Endodermal cell (in vitro differentiated cells): Measurements from ENCODE around the gene IGSF9B. TPM values are rescaled to one million over a fixed set of nuclear protein-coding genes. Genes with fewer than 3 reads are reported as not detected.
A peak's percentile ranks its signal among the peaks of the same experiment; 100 is the strongest.

Experiments used
- DNase-seq: peaks from one replicate; pipeline ENCODE4 v3.0.0-alpha.2; 2017
- H3K27ac ChIP-seq: 2 replicates; pipeline ENCODE4 v1.5.1; 2013; ENCODE audit warnings: mild to moderate bottlenecking, low read depth, low read length, moderate library complexity
- H3K27me3 ChIP-seq: 2 replicates; pipeline ENCODE4 v1.6.1; 2013; ENCODE audit warnings: mild to moderate bottlenecking, low read length, moderate library complexity; ENCODE audit not compliant: insufficient read depth, control insufficient read depth, poor library complexity, severe bottlenecking
- H3K36me3 ChIP-seq: 2 replicates; pipeline ENCODE4 v1.7.0; 2013; ENCODE audit warnings: mild to moderate bottlenecking, low read length, moderate library complexity; ENCODE audit not compliant: control insufficient read depth, insufficient read depth
- H3K4me1 ChIP-seq: one replicate; pipeline ENCODE4 v1.7.0; 2013; ENCODE audit warnings: low read length; ENCODE audit not compliant: control insufficient read depth, insufficient read depth
- H3K4me3 ChIP-seq: 2 replicates; pipeline ENCODE4 v1.5.1; 2013; ENCODE audit warnings: mild to moderate bottlenecking, low read length, moderate library complexity
- H3K9ac ChIP-seq: 2 replicates; pipeline ENCODE4 v1.6.1; 2013; ENCODE audit warnings: mild to moderate bottlenecking, low read length, moderate library complexity; ENCODE audit not compliant: poor library complexity, severe bottlenecking; ENCODE audit errors: extremely low read depth
- H3K9me3 ChIP-seq: 2 replicates; pipeline ENCODE4 v1.6.1; 2013; ENCODE audit warnings: mild to moderate bottlenecking, low read length, moderate library complexity; ENCODE audit not compliant: control insufficient read depth
- H3K27ac Mint-ChIP-seq: 2 replicates; pipeline ENCODE4 v1.8.0; 2020; ENCODE audit warnings: mixed read lengths
- H3K27me3 Mint-ChIP-seq: 2 replicates; pipeline ENCODE4 v1.8.0; 2021; ENCODE audit warnings: mild to moderate bottlenecking, mixed read lengths; ENCODE audit not compliant: insufficient read depth
- H3K36me3 Mint-ChIP-seq: 2 replicates; pipeline ENCODE4 v1.8.0; 2020; ENCODE audit warnings: low read depth, mixed read lengths
- H3K4me1 Mint-ChIP-seq: 2 replicates; pipeline ENCODE4 v1.8.0; 2020; ENCODE audit warnings: mixed read lengths
- H3K4me3 Mint-ChIP-seq: 2 replicates; pipeline ENCODE4 v1.8.0; 2020; ENCODE audit warnings: mild to moderate bottlenecking, moderate library complexity, mixed read lengths
- H3K9me3 Mint-ChIP-seq: 2 replicates; pipeline ENCODE4 v1.8.0; 2020; ENCODE audit warnings: mild to moderate bottlenecking, mixed read lengths
- WGBS, 2 experiments: methylation state at CpG; one replicate each; pipeline versions ENCODE4 v1.1.5 to v1.1.7; 2013; ENCODE audit warnings: missing lambda C conversion rate in 2 of 2, mixed read lengths in 1 of 2; ENCODE audit not compliant: insufficient coverage in 1 of 2, insufficient read length in 1 of 2; 5-methylcytosine and 5-hydroxymethylcytosine counted together
- total RNA-seq, 2 donors: library from RNA; stranded (reverse); fragmentation: NEBNext Ultra II Directional in 1 of 2; extraction: Animal tissue kit (Norgen Biotek cat#: 25700) in 1 of 2; gene quantifications; 2 replicates in 1 of 2; 3 replicates in 1 of 2; pipeline ENCODE4 v1.2.1, GENCODE V29; 2021
- TF ChIP-seq, protein P1 (sequence below): fragments of 200-600 bp; sonication (generic); conservative IDR thresholded peaks from 2 replicates; pipeline ENCODE4 v1.5.0; 2021; ENCODE audit warnings: antibody characterized with exemption, mild to moderate bottlenecking

IGSF9B gene
- total RNA-seq, 2 donors from 2014 or later: 14.1 to 23.0 TPM

DNA sequence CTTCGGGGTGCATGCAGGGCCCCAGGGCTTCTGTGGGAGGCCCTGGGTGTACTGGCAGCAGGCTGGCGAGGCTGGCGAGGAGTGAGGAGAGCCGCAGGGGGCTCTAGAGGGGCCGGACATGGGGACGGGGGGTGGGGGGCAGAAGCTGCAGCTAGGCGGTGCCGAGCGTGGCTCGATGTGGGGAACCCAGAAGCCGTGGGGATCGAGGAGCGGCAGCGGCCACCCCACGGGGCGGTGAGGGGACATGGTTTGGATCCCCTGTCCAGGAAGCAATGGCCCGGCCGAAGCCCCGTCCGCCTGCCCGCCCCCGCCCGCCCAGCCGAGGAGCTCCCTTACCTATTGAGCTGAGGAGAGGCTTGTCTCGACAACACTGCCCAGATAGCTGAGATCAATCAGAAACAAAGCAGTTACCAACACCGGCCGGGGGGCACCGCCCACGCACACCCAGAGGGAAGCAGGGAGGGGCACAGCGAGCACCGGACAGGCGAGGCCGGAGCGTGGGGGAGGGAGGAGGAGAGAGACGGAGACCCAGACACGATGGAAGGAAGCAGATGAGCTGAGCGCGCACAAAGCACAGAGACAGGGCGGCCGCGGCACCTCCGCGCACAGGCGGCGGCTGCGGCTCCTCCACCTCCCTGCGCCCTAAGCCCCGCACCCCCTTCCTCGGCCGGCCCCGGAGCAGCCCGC is 38.7 kb downstream of the IGSF9B start:
- Histone ChIP-seq H3K27me3 (no peaks in the 10 kb centered on the region), H3K27ac (no peak overlapping the region), H3K9ac (no peak overlapping the region), H3K4me1 (no peaks in the 10 kb centered on the region), H3K4me3 (no peak overlapping the region), H3K36me3 (no peaks in the 10 kb centered on the region), H3K9me3 (no peaks in the 10 kb centered on the region)
- WGBS, 2 experiments: 32 to 48% methylated on average over 7 to 52 of the region's 52 CpGs
- H3K4me1 Mint-ChIP-seq: no peaks in the 10 kb centered on the region
- H3K27ac Mint-ChIP-seq: no peak overlapping the region
- H3K9me3 Mint-ChIP-seq: no peaks in the 10 kb centered on the region
- no peak for DNase-seq
- peak overlapping the region; percentile 53 for H3K4me3 Mint-ChIP-seq
- H3K36me3 Mint-ChIP-seq: peaks cover 13% of the 10 kb centered on the region
- H3K27me3 Mint-ChIP-seq: no peaks in the 10 kb centered on the region
- TF ChIP-seq, protein P1, sequence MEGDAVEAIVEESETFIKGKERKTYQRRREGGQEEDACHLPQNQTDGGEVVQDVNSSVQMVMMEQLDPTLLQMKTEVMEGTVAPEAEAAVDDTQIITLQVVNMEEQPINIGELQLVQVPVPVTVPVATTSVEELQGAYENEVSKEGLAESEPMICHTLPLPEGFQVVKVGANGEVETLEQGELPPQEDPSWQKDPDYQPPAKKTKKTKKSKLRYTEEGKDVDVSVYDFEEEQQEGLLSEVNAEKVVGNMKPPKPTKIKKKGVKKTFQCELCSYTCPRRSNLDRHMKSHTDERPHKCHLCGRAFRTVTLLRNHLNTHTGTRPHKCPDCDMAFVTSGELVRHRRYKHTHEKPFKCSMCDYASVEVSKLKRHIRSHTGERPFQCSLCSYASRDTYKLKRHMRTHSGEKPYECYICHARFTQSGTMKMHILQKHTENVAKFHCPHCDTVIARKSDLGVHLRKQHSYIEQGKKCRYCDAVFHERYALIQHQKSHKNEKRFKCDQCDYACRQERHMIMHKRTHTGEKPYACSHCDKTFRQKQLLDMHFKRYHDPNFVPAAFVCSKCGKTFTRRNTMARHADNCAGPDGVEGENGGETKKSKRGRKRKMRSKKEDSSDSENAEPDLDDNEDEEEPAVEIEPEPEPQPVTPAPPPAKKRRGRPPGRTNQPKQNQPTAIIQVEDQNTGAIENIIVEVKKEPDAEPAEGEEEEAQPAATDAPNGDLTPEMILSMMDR: no peak

DNA sequence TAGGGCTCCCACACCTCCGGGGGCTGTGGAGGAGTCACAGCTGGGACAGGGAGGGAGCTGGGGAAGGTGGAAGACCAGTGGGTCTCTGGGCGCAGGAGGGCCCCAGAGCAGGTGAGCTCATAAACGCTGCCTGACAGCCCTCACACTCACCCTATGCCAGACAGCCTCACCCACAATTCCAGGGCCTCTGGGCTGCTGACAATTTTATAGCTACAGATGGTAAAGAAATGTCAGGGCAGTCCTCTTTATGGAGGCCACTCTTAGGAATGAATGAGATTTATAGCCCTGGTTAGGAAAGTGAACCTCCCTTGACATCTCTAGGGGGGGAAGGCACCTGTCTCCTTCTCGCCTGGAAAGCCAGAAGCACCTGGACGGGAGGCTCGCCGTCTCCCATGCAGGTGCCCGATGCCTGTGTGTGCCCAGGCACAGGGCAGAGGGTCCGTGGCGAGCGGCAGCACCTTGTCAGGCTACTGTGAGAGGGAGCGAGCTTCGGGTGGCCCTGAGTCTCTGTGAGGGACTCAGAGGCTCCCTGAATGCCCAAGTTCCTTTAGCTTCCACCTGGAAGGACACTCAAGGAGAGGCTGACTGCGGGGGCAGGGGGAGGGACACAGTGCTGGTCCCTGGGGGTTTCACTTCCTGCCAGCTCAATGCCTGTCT is 39.9 kb downstream of the IGSF9B start:
- H3K4me1 ChIP-seq: no peaks in the 10 kb centered on the region
- H3K36me3 ChIP-seq: no peaks in the 10 kb centered on the region
- H3K4me3 ChIP-seq: no peak overlapping the region
- Mint-ChIP-seq H3K27me3 (no peaks in the 10 kb centered on the region), H3K27ac (peak overlapping the region; percentile 41), H3K36me3 (peaks cover 9% of the 10 kb centered on the region), H3K4me1 (no peaks in the 10 kb centered on the region), H3K9me3 (no peaks in the 10 kb centered on the region), H3K4me3 (no peak overlapping the region)
- WGBS, 2 experiments: 94 to 99% methylated on average over 10 to 14 of the region's 14 CpGs
- TF ChIP-seq, protein P1: no peak
- H3K27me3 ChIP-seq: no peaks in the 10 kb centered on the region
- no peak overlapping the region for H3K27ac ChIP-seq
- no peaks in the 10 kb centered on the region for H3K9me3 ChIP-seq
- DNase-seq: no peak
- H3K9ac ChIP-seq: no peak overlapping the region

DNA sequence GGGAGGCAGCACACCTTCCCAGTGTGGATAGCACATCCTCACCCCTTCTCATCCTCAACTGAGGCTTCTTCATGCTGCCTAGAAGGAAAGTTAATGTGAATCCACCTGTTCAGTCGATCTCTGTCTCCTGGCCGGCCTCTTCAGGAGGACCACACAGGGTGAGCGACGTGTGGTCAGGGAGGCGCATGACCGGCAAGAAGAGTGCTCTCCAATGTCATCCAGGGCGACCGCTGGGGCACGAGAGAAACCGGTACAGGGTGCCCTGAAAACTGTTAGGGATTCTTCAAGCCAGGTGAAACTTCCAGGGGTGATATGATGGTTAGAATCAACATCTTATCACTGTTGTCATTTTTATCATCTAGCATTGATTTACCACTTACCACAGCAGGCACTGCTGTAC is 43.0 kb downstream of the IGSF9B start:
- Histone ChIP-seq H3K4me3 (no peak overlapping the region), H3K27me3 (no peaks in the 10 kb centered on the region), H3K27ac (no peak overlapping the region), H3K36me3 (no peaks in the 10 kb centered on the region), H3K9me3 (no peaks in the 10 kb centered on the region), H3K9ac (no peak overlapping the region), H3K4me1 (no peaks in the 10 kb centered on the region)
- TF ChIP-seq, protein P1: no peak
- no peak for DNase-seq
- peaks cover 11% of the 10 kb centered on the region for H3K36me3 Mint-ChIP-seq
- H3K27ac Mint-ChIP-seq: no peak overlapping the region
- no peaks in the 10 kb centered on the region for H3K9me3 Mint-ChIP-seq
- WGBS, 2 experiments: 92 to 95% methylated on average over 10 of the region's 10 CpGs
- no peak overlapping the region for H3K4me3 Mint-ChIP-seq
- no peaks in the 10 kb centered on the region for H3K27me3 Mint-ChIP-seq
- no peaks in the 10 kb centered on the region for H3K4me1 Mint-ChIP-seq
